Measurements from ENCODE around the gene PROSER1.

The PROSER1 gene

DNA sequence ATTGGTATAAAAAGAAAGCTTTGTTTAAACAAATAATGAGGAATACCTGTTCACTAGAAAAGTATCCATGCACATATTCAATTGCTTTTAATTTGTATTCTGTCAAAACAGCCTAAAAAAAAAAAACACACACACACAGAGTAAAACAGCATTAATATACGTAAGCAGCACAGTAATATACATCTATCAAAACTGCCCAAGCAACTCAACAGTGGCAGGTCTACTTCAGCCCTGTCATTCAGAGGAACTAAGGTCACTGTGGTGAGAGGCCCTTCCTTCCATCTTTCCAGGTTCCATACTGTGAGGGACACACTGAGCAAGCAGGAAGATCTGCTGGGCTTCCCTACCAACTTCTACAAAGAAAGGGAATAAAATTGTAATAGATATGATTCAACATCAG is 3.8 kb downstream of the PROSER1 start:
- ATAC-seq = no peak
- TF ChIP-seq ZNF565 (CRISPR knock-in tag; conservative IDR thresholded peaks at IDR 0.05; ENCODE audit: low read depth) = no peak
- TF ChIP-seq ZNF8 (CRISPR knock-in tag; IDR thresholded peaks at IDR 0.05) = no peak
- TF ChIP-seq BACH2 (CRISPR knock-in tag; IDR thresholded peaks at IDR 0.05; ENCODE audit: borderline replicate concordance) = no peak
- no peak for TF ChIP-seq ZC3H10 (CRISPR knock-in tag; IDR thresholded peaks at IDR 0.05)
- TF ChIP-seq, protein P1, sequence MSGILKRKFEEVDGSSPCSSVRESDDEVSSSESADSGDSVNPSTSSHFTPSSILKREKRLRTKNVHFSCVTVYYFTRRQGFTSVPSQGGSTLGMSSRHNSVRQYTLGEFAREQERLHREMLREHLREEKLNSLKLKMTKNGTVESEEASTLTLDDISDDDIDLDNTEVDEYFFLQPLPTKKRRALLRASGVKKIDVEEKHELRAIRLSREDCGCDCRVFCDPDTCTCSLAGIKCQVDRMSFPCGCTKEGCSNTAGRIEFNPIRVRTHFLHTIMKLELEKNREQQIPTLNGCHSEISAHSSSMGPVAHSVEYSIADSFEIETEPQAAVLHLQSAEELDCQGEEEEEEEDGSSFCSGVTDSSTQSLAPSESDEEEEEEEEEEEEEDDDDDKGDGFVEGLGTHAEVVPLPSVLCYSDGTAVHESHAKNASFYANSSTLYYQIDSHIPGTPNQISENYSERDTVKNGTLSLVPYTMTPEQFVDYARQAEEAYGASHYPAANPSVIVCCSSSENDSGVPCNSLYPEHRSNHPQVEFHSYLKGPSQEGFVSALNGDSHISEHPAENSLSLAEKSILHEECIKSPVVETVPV (CRISPR knock-in tag; IDR thresholded peaks at IDR 0.05) = no peak
- TF ChIP-seq ZFP3 (CRISPR knock-in tag; IDR thresholded peaks at IDR 0.05) = no peak

DNA sequence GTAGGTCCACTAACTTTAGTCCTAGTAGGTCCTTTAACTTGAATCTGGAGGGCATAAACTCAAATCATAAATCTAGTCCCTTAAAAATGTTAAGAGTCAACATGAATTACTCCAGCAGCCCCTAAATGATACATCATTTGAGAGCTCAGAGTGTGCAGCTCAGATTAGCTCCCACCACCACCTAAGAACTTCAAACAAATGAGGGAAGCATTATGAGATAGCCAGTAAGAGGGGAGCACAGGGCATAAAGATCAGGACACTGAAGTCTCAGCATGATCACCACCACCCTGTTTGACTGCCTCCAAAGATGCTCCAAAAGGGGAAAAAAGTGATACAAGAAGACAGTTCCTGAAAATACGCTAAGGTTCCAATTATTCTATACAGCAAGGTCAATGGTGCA is 5.7 kb downstream of the PROSER1 start:
- TF ChIP-seq TCF4 (CRISPR knock-in tag; IDR thresholded peaks at IDR 0.05; ENCODE audit: borderline replicate concordance) = no peak
- TF ChIP-seq, protein P2, sequence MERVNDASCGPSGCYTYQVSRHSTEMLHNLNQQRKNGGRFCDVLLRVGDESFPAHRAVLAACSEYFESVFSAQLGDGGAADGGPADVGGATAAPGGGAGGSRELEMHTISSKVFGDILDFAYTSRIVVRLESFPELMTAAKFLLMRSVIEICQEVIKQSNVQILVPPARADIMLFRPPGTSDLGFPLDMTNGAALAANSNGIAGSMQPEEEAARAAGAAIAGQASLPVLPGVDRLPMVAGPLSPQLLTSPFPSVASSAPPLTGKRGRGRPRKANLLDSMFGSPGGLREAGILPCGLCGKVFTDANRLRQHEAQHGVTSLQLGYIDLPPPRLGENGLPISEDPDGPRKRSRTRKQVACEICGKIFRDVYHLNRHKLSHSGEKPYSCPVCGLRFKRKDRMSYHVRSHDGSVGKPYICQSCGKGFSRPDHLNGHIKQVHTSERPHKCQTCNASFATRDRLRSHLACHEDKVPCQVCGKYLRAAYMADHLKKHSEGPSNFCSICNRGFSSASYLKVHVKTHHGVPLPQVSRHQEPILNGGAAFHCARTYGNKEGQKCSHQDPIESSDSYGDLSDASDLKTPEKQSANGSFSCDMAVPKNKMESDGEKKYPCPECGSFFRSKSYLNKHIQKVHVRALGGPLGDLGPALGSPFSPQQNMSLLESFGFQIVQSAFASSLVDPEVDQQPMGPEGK (CRISPR knock-in tag; IDR thresholded peaks at IDR 0.05; ENCODE audit: borderline replicate concordance) = no peak
- TF ChIP-seq ZNF8 (CRISPR knock-in tag; IDR thresholded peaks at IDR 0.05) = no peak
- no peak for TF ChIP-seq TOX (CRISPR knock-in tag; IDR thresholded peaks at IDR 0.05; ENCODE audit: borderline replicate concordance)
- TF ChIP-seq ZFP30 (CRISPR knock-in tag; IDR thresholded peaks at IDR 0.05) = no peak
- no peak for TF ChIP-seq RARB (CRISPR knock-in tag; IDR thresholded peaks at IDR 0.05)
- TF ChIP-seq ARNTL (CRISPR knock-in tag; IDR thresholded peaks at IDR 0.05; ENCODE audit: borderline replicate concordance, low read depth) = no peak
- TF ChIP-seq ZNF70 (CRISPR knock-in tag; IDR thresholded peaks at IDR 0.05) = no peak
- no peak for TF ChIP-seq BACH2 (CRISPR knock-in tag; IDR thresholded peaks at IDR 0.05; ENCODE audit: borderline replicate concordance)
- no peak for ATAC-seq

DNA sequence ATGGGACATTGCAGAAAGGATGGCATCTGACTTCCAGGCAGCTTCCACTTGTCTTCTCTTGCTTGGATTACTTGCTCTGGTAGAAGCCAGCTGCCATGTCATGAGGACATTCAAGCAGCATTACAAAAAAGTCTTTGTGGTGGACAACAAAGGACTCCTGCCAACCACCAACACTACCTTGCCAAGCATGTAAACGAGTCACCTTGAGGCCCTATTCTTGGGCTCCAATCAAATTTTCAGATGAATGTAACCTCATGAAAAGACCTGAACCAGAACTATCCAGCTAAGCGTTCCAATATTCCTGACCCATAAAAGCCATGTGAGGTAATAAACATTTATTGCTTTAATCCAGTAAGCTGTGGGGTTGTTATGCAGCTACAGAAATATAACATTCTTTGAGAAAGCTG is 12.5 kb downstream of the PROSER1 start:
- ATAC-seq = no peak
- TF ChIP-seq, protein P2 (CRISPR knock-in tag; IDR thresholded peaks at IDR 0.05; ENCODE audit: borderline replicate concordance) = no peak
- TF ChIP-seq ZFP3 (CRISPR knock-in tag; IDR thresholded peaks at IDR 0.05) = no peak

DNA sequence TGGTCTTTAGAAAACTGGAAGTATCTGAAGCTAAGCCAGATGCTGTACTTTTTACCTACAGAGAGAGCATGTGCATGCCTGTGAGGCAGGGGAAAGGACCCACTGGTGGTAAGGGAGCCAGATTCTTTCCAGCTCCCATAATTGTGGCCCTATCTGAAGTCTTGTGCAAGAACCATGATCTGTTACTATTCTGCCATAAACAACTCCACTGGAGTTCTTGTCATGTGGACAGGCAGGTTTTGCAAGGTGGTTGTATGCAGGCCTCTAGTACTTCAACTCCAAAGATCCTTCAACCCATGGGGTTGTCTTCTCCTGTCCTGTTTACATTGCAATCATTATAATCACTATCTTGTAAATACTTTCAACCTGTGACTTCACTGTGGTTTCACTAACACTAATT is 14.1 kb downstream of the PROSER1 start:
- no peak for ATAC-seq
- TF ChIP-seq OSR1 (CRISPR knock-in tag; IDR thresholded peaks at IDR 0.05) = no peak
- no peak for TF ChIP-seq TCF4 (CRISPR knock-in tag; IDR thresholded peaks at IDR 0.05; ENCODE audit: borderline replicate concordance)
- no peak for TF ChIP-seq ZNF8 (CRISPR knock-in tag; IDR thresholded peaks at IDR 0.05)
- no peak for TF ChIP-seq ZNF70 (CRISPR knock-in tag; IDR thresholded peaks at IDR 0.05)
- no peak for TF ChIP-seq ZFP3 (CRISPR knock-in tag; IDR thresholded peaks at IDR 0.05)
- no peak for TF ChIP-seq ZC3H10 (CRISPR knock-in tag; IDR thresholded peaks at IDR 0.05)
- TF ChIP-seq GLIS3 (CRISPR knock-in tag; IDR thresholded peaks at IDR 0.05) = no peak
- TF ChIP-seq, protein P3, sequence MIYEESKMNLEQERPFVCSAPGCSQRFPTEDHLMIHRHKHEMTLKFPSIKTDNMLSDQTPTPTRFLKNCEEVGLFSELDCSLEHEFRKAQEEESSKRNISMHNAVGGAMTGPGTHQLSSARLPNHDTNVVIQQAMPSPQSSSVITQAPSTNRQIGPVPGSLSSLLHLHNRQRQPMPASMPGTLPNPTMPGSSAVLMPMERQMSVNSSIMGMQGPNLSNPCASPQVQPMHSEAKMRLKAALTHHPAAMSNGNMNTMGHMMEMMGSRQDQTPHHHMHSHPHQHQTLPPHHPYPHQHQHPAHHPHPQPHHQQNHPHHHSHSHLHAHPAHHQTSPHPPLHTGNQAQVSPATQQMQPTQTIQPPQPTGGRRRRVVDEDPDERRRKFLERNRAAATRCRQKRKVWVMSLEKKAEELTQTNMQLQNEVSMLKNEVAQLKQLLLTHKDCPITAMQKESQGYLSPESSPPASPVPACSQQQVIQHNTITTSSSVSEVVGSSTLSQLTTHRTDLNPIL (CRISPR knock-in tag; IDR thresholded peaks at IDR 0.05; ENCODE audit: low read depth) = no peak
- no peak for TF ChIP-seq RARB (CRISPR knock-in tag; IDR thresholded peaks at IDR 0.05)
- TF ChIP-seq SNAI2 (CRISPR knock-in tag; IDR thresholded peaks at IDR 0.05) = no peak
- TF ChIP-seq, protein P4, sequence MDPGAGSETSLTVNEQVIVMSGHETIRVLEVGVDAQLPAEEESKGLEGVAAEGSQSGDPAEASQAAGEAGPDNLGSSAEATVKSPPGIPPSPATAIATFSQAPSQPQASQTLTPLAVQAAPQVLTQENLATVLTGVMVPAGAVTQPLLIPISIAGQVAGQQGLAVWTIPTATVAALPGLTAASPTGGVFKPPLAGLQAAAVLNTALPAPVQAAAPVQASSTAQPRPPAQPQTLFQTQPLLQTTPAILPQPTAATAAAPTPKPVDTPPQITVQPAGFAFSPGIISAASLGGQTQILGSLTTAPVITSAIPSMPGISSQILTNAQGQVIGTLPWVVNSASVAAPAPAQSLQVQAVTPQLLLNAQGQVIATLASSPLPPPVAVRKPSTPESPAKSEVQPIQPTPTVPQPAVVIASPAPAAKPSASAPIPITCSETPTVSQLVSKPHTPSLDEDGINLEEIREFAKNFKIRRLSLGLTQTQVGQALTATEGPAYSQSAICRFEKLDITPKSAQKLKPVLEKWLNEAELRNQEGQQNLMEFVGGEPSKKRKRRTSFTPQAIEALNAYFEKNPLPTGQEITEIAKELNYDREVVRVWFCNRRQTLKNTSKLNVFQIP (CRISPR knock-in tag; IDR thresholded peaks at IDR 0.05; ENCODE audit: borderline replicate concordance, low read depth) = no peak
- no peak for TF ChIP-seq ESRRG (CRISPR knock-in tag; IDR thresholded peaks at IDR 0.05)
- TF ChIP-seq, protein P5, sequence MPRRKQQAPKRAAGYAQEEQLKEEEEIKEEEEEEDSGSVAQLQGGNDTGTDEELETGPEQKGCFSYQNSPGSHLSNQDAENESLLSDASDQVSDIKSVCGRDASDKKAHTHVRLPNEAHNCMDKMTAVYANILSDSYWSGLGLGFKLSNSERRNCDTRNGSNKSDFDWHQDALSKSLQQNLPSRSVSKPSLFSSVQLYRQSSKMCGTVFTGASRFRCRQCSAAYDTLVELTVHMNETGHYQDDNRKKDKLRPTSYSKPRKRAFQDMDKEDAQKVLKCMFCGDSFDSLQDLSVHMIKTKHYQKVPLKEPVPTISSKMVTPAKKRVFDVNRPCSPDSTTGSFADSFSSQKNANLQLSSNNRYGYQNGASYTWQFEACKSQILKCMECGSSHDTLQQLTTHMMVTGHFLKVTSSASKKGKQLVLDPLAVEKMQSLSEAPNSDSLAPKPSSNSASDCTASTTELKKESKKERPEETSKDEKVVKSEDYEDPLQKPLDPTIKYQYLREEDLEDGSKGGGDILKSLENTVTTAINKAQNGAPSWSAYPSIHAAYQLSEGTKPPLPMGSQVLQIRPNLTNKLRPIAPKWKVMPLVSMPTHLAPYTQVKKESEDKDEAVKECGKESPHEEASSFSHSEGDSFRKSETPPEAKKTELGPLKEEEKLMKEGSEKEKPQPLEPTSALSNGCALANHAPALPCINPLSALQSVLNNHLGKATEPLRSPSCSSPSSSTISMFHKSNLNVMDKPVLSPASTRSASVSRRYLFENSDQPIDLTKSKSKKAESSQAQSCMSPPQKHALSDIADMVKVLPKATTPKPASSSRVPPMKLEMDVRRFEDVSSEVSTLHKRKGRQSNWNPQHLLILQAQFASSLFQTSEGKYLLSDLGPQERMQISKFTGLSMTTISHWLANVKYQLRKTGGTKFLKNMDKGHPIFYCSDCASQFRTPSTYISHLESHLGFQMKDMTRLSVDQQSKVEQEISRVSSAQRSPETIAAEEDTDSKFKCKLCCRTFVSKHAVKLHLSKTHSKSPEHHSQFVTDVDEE (CRISPR knock-in tag; IDR thresholded peaks at IDR 0.05) = no peak
- TF ChIP-seq TOX (CRISPR knock-in tag; IDR thresholded peaks at IDR 0.05; ENCODE audit: borderline replicate concordance) = no peak
- TF ChIP-seq ZFP30 (CRISPR knock-in tag; IDR thresholded peaks at IDR 0.05) = no peak

Data from SK-N-SH treated with all-trans-retinoic acid at 6 μM for 48 hours (cell line).